WERI-Rb-1 (cell line): ENCODE measurements around the gene NKAIN2.

Experiments
- DNase-seq: peaks from one replicate; pipeline ENCODE4 v3.0.0-alpha.2; 2020
- H3K27ac ChIP-seq: fragments of 250-450 bp; sonication (Bioruptor Pico); 2 replicates; pipeline ENCODE4 v1.5.1; 2020; ENCODE audit warnings: mild to moderate bottlenecking, moderate library complexity
- H3K27me3 ChIP-seq: fragments of 250-450 bp; sonication (Bioruptor Pico); 2 replicates; pipeline ENCODE4 v1.5.1; 2021; ENCODE audit warnings: mild to moderate bottlenecking, low read depth, moderate library complexity; ENCODE audit not compliant: insufficient read depth, severe bottlenecking
- H3K36me3 ChIP-seq: fragments of 250-450 bp; sonication (Bioruptor Pico); 2 replicates; pipeline ENCODE4 v1.5.1; 2020; ENCODE audit warnings: mild to moderate bottlenecking, moderate library complexity
- H3K4me3 ChIP-seq: 2 replicates; pipeline ENCODE4 v1.5.1; 2011; ENCODE audit warnings: low read depth, mild to moderate bottlenecking, control low read depth, low read length
- H3K9me3 ChIP-seq: fragments of 250-450 bp; sonication (Bioruptor Pico); 2 replicates; pipeline ENCODE4 v1.5.1; 2021; ENCODE audit warnings: mild to moderate bottlenecking, moderate library complexity; ENCODE audit not compliant: severe bottlenecking
- TF ChIP-seq, protein P1 (sequence below): IDR thresholded peaks from 2 replicates; pipeline ENCODE4 v1.5.1; 2011; ENCODE audit warnings: low read depth, mild to moderate bottlenecking, control low read depth, inconsistent platforms, low read length

The NKAIN2 gene

DNA sequence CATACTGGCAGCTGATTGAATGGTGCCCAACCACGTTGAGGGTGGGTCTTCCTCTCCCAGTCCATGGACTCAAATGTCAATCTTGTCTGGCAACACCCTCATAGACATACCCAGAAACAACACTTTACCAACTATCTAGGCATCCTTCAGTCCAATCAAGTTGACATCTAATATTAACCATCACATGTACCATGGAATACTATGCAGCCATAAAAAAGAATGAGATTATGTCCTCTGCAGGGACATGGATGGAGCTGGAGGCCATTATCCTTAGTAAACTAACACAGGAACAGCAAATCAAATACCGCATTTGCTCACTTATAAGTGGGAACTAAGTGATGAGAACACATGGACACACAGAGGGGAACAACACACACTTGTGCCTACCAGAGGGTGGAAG is 951.7 kb downstream of the NKAIN2 start:
- no peak overlapping the region for H3K4me3 ChIP-seq
- H3K27ac ChIP-seq = no peak overlapping the region
- no peak for DNase-seq
- no peaks in the 10 kb centered on the region for H3K36me3 ChIP-seq
- H3K9me3 ChIP-seq = peaks cover 3% of the 10 kb centered on the region
- no peaks in the 10 kb centered on the region for H3K27me3 ChIP-seq
- TF ChIP-seq, protein P1, sequence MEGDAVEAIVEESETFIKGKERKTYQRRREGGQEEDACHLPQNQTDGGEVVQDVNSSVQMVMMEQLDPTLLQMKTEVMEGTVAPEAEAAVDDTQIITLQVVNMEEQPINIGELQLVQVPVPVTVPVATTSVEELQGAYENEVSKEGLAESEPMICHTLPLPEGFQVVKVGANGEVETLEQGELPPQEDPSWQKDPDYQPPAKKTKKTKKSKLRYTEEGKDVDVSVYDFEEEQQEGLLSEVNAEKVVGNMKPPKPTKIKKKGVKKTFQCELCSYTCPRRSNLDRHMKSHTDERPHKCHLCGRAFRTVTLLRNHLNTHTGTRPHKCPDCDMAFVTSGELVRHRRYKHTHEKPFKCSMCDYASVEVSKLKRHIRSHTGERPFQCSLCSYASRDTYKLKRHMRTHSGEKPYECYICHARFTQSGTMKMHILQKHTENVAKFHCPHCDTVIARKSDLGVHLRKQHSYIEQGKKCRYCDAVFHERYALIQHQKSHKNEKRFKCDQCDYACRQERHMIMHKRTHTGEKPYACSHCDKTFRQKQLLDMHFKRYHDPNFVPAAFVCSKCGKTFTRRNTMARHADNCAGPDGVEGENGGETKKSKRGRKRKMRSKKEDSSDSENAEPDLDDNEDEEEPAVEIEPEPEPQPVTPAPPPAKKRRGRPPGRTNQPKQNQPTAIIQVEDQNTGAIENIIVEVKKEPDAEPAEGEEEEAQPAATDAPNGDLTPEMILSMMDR = no peak

DNA sequence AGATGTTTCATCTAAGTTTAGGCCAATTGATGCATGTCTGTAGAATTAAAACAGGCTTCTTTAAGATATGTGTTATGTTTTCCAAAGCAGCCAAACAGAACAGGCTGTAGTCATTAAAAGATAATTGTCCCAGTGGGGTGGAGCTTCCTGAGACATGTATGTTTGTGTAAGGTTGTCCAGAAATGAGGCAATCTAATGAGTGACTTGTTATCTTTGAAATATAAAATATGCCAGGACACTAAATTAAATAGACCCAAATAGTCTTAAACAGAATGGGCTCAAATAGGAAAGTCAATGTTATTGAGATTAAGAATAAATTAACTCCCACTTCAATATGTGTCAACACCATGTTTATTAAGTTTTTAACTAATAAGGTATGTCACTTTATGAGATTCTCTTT is 953.9 kb downstream of the NKAIN2 start:
- no peak overlapping the region for H3K4me3 ChIP-seq
- TF ChIP-seq, protein P1 = no peak
- DNase-seq = no peak
- H3K36me3 ChIP-seq = no peaks in the 10 kb centered on the region
- no peaks in the 10 kb centered on the region for H3K27me3 ChIP-seq
- H3K27ac ChIP-seq = no peak overlapping the region
- peaks cover 3% of the 10 kb centered on the region for H3K9me3 ChIP-seq

DNA sequence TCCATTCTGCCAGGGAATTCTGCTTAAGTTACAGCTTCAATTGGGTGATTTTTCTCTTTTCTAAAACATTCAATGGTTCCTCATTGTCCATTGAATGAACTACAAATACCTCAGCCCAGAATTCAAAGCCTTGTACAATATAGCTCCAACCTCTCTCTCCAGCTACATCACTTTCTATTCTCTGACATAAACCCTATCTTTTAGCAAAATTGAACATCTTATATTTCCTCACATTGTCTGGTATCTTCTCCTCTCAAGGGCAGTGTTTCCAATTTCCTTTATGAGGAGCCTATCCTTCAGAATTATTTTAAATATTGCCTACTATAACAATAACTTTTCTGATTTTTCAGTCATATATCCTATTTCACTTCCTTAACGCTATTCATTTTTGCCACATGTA is 955.0 kb downstream of the NKAIN2 start:
- H3K36me3 ChIP-seq = no peaks in the 10 kb centered on the region
- H3K9me3 ChIP-seq = peaks cover 3% of the 10 kb centered on the region
- H3K4me3 ChIP-seq = no peak overlapping the region
- no peaks in the 10 kb centered on the region for H3K27me3 ChIP-seq
- DNase-seq = no peak
- TF ChIP-seq, protein P1 = no peak
- no peak overlapping the region for H3K27ac ChIP-seq

DNA sequence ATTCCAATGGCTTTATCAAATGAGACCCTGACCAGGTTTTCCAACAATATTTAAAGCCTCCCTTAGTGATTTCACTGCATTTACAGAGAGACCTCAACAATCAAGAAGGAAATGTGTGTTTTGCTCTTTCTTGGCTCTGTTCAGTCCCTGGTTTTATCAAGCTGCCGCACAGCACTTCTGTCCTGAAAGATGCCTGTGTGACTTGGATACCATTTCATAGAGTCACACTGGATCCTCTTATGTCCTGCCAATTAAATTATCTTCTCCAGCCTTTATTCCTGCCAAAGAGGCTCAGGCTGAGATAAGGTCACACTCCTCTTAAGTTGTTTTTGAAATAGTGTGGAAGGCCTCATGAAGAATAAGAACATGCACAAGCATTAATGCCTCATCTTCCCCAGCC is 961.6 kb downstream of the NKAIN2 start:
- H3K27ac ChIP-seq = no peak overlapping the region
- H3K36me3 ChIP-seq = no peaks in the 10 kb centered on the region
- H3K27me3 ChIP-seq = no peaks in the 10 kb centered on the region
- TF ChIP-seq, protein P1 = no peak
- H3K4me3 ChIP-seq = no peak overlapping the region
- no peak for DNase-seq
- no peaks in the 10 kb centered on the region for H3K9me3 ChIP-seq

DNA sequence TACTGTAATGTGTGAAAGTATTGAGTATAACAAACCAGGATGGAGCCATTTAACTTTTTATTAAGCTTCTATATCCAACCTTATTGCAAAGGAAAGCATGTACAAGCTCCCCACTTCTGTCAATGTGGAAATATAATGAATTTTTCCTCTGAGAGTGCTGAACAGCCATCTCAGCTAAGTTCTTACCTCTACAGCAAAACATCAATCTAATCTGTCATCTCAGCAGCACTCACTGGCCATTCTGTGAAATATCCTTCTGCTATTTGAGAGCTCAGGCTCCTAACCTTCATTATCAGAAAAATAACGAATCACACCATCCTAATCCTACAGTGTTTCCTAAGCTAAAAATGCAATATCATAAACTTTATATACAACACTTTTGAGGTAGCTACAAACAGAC is 964.6 kb downstream of the NKAIN2 start:
- TF ChIP-seq, protein P1 = no peak
- no peaks in the 10 kb centered on the region for H3K27me3 ChIP-seq
- no peak overlapping the region for H3K27ac ChIP-seq
- DNase-seq = no peak
- H3K36me3 ChIP-seq = no peaks in the 10 kb centered on the region
- no peak overlapping the region for H3K4me3 ChIP-seq
- H3K9me3 ChIP-seq = no peaks in the 10 kb centered on the region

DNA sequence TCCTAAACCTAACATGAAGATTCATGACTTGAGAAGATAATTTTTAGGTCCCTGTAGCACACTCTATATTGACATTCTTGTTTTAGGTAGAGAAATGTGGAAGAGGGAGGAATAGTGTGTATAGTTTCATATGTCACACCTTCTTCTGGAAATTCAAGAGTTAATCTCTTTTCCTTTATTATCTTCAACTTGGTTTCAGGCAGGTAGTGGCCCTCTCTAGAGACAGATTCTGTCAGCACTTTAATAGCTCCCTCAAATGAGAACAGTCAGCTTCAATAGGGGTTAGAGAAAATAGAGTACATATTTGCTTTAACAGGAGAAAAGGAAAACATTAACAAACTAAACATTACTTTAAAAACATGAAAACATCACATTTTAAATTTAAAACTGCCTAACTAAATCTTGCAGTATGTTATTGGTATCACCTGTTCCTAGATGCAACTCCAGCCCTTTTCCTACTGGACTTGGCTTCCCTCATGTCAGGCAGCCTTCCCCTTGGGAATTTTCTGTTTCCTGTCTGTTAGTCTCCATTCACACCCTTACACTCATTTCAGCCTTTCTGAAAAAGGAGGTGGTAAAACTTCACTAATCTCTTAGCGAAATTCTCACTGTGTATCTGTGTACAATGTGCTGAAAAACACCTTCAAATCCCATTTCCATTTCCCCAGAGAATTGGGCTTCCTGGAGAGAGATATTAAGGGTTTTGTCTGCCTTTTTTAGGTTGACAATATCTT is 966.3 kb downstream of the NKAIN2 start:
- no peak overlapping the region for H3K4me3 ChIP-seq
- no peak for DNase-seq
- H3K9me3 ChIP-seq = no peaks in the 10 kb centered on the region
- no peaks in the 10 kb centered on the region for H3K36me3 ChIP-seq
- no peak overlapping the region for H3K27ac ChIP-seq
- H3K27me3 ChIP-seq = no peaks in the 10 kb centered on the region
- TF ChIP-seq, protein P1 = no peak
